ENCODE results near the gene TRIM29. TPM values are rescaled to one million over a fixed set of nuclear protein-coding genes. Genes with fewer than 3 reads are reported as not detected.

TRIM29 gene
- total RNA-seq, 1 experiment from 2014 or later = not detected

GRCh38 chr11:120097721-120098385 is 40.1 kb downstream of the TRIM29 start:
- H3K18ac ChIP-seq (ENCODE audit: insufficient read length, low read depth, low read length) = no peak overlapping the region
- H3K27ac Mint-ChIP-seq = no peak overlapping the region
- DNase-seq = no peak

More at GRCh38 chr11:120097721-120098385, 40.1 kb downstream of the TRIM29 start:
- H3K23me2 ChIP-seq (ENCODE audit: insufficient read length, low read depth, low read length, poor library complexity, severe bottlenecking) = no peaks in the 10 kb centered on the region
- no peaks in the 10 kb centered on the region for H3K27me3 ChIP-seq (ENCODE audit: insufficient read depth, low read length)
- no peak overlapping the region for H2AK5ac ChIP-seq (ENCODE audit: insufficient read length, low read length)
- no peak overlapping the region for H3K4ac ChIP-seq (ENCODE audit: low read depth, low read length)
- H4K91ac ChIP-seq (ENCODE audit: insufficient read length, low read depth, low read length) = no peak overlapping the region
- H4K20me1 ChIP-seq (ENCODE audit: control insufficient read depth, insufficient read depth, insufficient read length) = no peaks in the 10 kb centered on the region
- H4K8ac ChIP-seq (replicated peaks; ENCODE audit: insufficient read length, low read depth, low read length) = no peak overlapping the region
- TF ChIP-seq, protein P1, sequence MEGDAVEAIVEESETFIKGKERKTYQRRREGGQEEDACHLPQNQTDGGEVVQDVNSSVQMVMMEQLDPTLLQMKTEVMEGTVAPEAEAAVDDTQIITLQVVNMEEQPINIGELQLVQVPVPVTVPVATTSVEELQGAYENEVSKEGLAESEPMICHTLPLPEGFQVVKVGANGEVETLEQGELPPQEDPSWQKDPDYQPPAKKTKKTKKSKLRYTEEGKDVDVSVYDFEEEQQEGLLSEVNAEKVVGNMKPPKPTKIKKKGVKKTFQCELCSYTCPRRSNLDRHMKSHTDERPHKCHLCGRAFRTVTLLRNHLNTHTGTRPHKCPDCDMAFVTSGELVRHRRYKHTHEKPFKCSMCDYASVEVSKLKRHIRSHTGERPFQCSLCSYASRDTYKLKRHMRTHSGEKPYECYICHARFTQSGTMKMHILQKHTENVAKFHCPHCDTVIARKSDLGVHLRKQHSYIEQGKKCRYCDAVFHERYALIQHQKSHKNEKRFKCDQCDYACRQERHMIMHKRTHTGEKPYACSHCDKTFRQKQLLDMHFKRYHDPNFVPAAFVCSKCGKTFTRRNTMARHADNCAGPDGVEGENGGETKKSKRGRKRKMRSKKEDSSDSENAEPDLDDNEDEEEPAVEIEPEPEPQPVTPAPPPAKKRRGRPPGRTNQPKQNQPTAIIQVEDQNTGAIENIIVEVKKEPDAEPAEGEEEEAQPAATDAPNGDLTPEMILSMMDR (conservative IDR thresholded peaks at IDR 0.05) = no peak
- H2BK15ac ChIP-seq (ENCODE audit: low read depth, low read length) = no peak overlapping the region
- no peak overlapping the region for H2BK120ac ChIP-seq (ENCODE audit: low read depth, low read length, poor library complexity, severe bottlenecking)
- no peak overlapping the region for H3K23ac ChIP-seq (ENCODE audit: insufficient read length, low read depth, low read length)
- H3K4me1 ChIP-seq (ENCODE audit: insufficient read depth, low read length) = peaks cover 2% of the 10 kb centered on the region; the same call in 1 of the 2 replicates
- no CpG with 5 or more reads among the region's 10 CpGs for WGBS (ENCODE audit: extremely low coverage, insufficient read length, low lambda C conversion rate)
- H3K36me3 Mint-ChIP-seq (ENCODE audit: insufficient read depth in 1 of 3, low read depth in 3 of 3) = no peaks in the 10 kb centered on the region
- no peaks in the 10 kb centered on the region; a peak in 1 of 5 replicates for H3K9me3 Mint-ChIP-seq
- no peak overlapping the region for H3K4me2 ChIP-seq (ENCODE audit: insufficient read depth, insufficient read length, low read length)
- H3K4me3 Mint-ChIP-seq = no peak overlapping the region
- no peak overlapping the region for H4K5ac ChIP-seq (ENCODE audit: insufficient read length, low read depth, low read length)
- H3K9me3 ChIP-seq (ENCODE audit: control insufficient read depth, low read depth, low read length) = no peaks in the 10 kb centered on the region
- H3K79me2 ChIP-seq (ENCODE audit: insufficient read depth, low read length) = no peaks in the 10 kb centered on the region
- H3K27me3 Mint-ChIP-seq (ENCODE audit: low read depth) = peaks cover 89% of the 10 kb centered on the region
- H3K27ac ChIP-seq (ENCODE audit: insufficient read length, low read depth, low read length) = no peak overlapping the region
- no peak overlapping the region for H3K9ac ChIP-seq (ENCODE audit: extremely low read depth, insufficient read length, low read length)
- no peak overlapping the region for H2AFZ ChIP-seq (ENCODE audit: low read length)
- H3K56ac ChIP-seq (ENCODE audit: insufficient read length, low read depth, low read length) = no peak overlapping the region
- H3K4me1 Mint-ChIP-seq = peaks cover 32 to 34% of the 10 kb centered on the region in 2 experiments
- H2BK20ac ChIP-seq (ENCODE audit: low read depth, low read length, poor library complexity, severe bottlenecking) = no peak overlapping the region
- H3K14ac ChIP-seq (ENCODE audit: insufficient read depth, low read length) = no peak overlapping the region
- H2BK12ac ChIP-seq (ENCODE audit: insufficient read length, low read depth, low read length) = no peak overlapping the region
- no peak overlapping the region for H2BK5ac ChIP-seq (ENCODE audit: insufficient read length, low read length)
- H3K79me1 ChIP-seq (ENCODE audit: insufficient read depth, low read depth, low read length, poor library complexity, severe bottlenecking) = no peaks in the 10 kb centered on the region
- H3T11ph ChIP-seq (ENCODE audit: low read length) = no peak overlapping the region

All from H9 (cell line).